ENCODE results near the gene TXNL4B. TPM values are rescaled to one million over a fixed set of nuclear protein-coding genes. Genes with fewer than 3 reads are reported as not detected.
A peak's percentile ranks its signal among the peaks of the same experiment; 100 is the strongest.

Gene TXNL4B
- total RNA-seq, 1 experiment from 2014 or later: 9.9 TPM

DNA sequence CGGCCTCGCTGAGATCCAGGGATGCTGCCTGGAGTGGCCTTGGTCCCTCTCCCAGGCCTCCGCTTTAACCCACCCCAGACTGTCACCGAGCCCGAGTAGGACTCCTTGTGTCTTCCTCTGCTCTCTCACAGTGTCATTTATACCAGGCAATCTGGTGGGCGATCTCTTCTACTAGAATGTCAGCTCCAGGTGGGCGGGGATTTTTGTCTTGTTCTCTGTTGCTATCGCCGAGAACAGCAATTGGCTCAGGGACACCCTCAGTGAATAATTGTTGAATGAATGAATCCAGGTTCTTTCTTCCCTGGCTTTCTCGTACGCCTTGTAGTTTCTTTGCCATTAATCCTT lies 818 bp upstream of the TXNL4B start:
- Histone ChIP-seq H3K27ac (ENCODE audit: insufficient read length, low read depth, low read length) (no peak overlapping the region), H3K14ac (ENCODE audit: insufficient read depth, low read length) (no peak overlapping the region; the same call in 1 of the 2 replicates), H3K56ac (ENCODE audit: insufficient read length, low read depth, low read length) (no peak overlapping the region), H4K5ac (ENCODE audit: insufficient read length, low read depth, low read length) (no peak overlapping the region), H3K9me3 (ENCODE audit: control insufficient read depth, low read depth, low read length) (no peaks in the 10 kb centered on the region), H2BK5ac (ENCODE audit: insufficient read length, low read length) (no peak overlapping the region), H3K4me2 (ENCODE audit: insufficient read depth, insufficient read length, low read length) (peak overlapping the region; percentile 93), H3K18ac (ENCODE audit: insufficient read length, low read depth, low read length) (no peak overlapping the region), H4K20me1 (ENCODE audit: control insufficient read depth, insufficient read depth, insufficient read length) (no peaks in the 10 kb centered on the region), H3K79me1 (ENCODE audit: insufficient read depth, low read depth, low read length, poor library complexity, severe bottlenecking) (peaks cover 7% of the 10 kb centered on the region), H2BK12ac (ENCODE audit: insufficient read length, low read depth, low read length) (no peak overlapping the region), H4K8ac (replicated peaks; ENCODE audit: insufficient read length, low read depth, low read length) (no peak overlapping the region), H2AFZ (ENCODE audit: low read length) (no peak overlapping the region), H2BK120ac (ENCODE audit: low read depth, low read length, poor library complexity, severe bottlenecking) (no peak overlapping the region), H3K23ac (ENCODE audit: insufficient read length, low read depth, low read length) (no peak overlapping the region), H3K23me2 (ENCODE audit: insufficient read length, low read depth, low read length, poor library complexity, severe bottlenecking) (peaks cover 6% of the 10 kb centered on the region), H3K79me2 (ENCODE audit: insufficient read depth, low read length) (peaks cover 12% of the 10 kb centered on the region; the same call in 1 of the 2 replicates), H4K91ac (ENCODE audit: insufficient read length, low read depth, low read length) (no peak overlapping the region), H2AK5ac (ENCODE audit: insufficient read length, low read length) (no peak overlapping the region), H2BK15ac (ENCODE audit: low read depth, low read length) (no peak overlapping the region), H3K9ac (ENCODE audit: extremely low read depth, insufficient read length, low read length) (peak overlapping the region; percentile 85), H3K4ac (ENCODE audit: low read depth, low read length) (no peak overlapping the region), H3K27me3 (ENCODE audit: insufficient read depth, low read length) (no peaks in the 10 kb centered on the region), H3T11ph (ENCODE audit: low read length) (no peak overlapping the region), H3K4me1 (ENCODE audit: insufficient read depth, low read length) (peaks cover 7% of the 10 kb centered on the region; the same call in 1 of the 2 replicates), H2BK20ac (ENCODE audit: low read depth, low read length, poor library complexity, severe bottlenecking) (no peak overlapping the region)
- peaks cover 2 to 38% (median 37%) of the 10 kb centered on the region in 3 experiments; a peak in 5 of 7 replicates for H3K36me3 Mint-ChIP-seq (ENCODE audit: insufficient read depth in 1 of 3, low read depth in 3 of 3)
- no peak for DNase-seq
- peak overlapping the region; percentile 92 to 99 (median 99) for H3K27ac Mint-ChIP-seq
- no peaks in the 10 kb centered on the region for H3K9me3 Mint-ChIP-seq
- peaks cover 14 to 16% of the 10 kb centered on the region in 2 experiments for H3K4me1 Mint-ChIP-seq
- H3K4me3 Mint-ChIP-seq: peak overlapping the region; percentile 98
- WGBS (ENCODE audit: extremely low coverage, insufficient read length, low lambda C conversion rate): no CpG with 5 or more reads among the region's 11 CpGs
- TF ChIP-seq, protein P1, sequence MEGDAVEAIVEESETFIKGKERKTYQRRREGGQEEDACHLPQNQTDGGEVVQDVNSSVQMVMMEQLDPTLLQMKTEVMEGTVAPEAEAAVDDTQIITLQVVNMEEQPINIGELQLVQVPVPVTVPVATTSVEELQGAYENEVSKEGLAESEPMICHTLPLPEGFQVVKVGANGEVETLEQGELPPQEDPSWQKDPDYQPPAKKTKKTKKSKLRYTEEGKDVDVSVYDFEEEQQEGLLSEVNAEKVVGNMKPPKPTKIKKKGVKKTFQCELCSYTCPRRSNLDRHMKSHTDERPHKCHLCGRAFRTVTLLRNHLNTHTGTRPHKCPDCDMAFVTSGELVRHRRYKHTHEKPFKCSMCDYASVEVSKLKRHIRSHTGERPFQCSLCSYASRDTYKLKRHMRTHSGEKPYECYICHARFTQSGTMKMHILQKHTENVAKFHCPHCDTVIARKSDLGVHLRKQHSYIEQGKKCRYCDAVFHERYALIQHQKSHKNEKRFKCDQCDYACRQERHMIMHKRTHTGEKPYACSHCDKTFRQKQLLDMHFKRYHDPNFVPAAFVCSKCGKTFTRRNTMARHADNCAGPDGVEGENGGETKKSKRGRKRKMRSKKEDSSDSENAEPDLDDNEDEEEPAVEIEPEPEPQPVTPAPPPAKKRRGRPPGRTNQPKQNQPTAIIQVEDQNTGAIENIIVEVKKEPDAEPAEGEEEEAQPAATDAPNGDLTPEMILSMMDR (conservative IDR thresholded peaks at IDR 0.05): no peak
- no peaks in the 10 kb centered on the region for H3K27me3 Mint-ChIP-seq (ENCODE audit: low read depth)

All from H9 (cell line).